SK-N-SH (cell line): ENCODE results near the gene RBM20. TPM values are rescaled to one million over a fixed set of nuclear protein-coding genes. Genes with fewer than 3 reads are reported as not detected.

ENCODE experiments used
- CTCF ChIA-PET: fragments of 300-600, 350-600 bp; formaldehyde crosslinking; extraction: SDS; loops from one replicate; lab custom pipeline; 2021; lab: Yijun Ruan, JAX
- POLR2A ChIA-PET: fragments of 350-600 bp; sonication (Branson Sonifier 250); formaldehyde crosslinking; extraction: SDS; loops from one replicate; lab custom pipeline; 2020; ENCODE audit warnings: antibody characterized with exemption, inconsistent platforms; lab: Yijun Ruan, JAX
- DNase-seq: peaks from one replicate; pipeline ENCODE4 v3.0.0; 2012
- H2AFZ ChIP-seq: fragments of 200-600 bp; sonication (generic); 2 replicates; pipeline ENCODE4 v1.8.1; 2016; ENCODE audit warnings: antibody characterized with exemption, mild to moderate bottlenecking, low read depth
- H3F3A ChIP-seq: fragments of 200-600 bp; sonication (generic); replicated peaks from 2 replicates; pipeline ENCODE3; 2016; ENCODE audit warnings: antibody characterized with exemption, mild to moderate bottlenecking; ENCODE audit not compliant: insufficient read depth
- H3K27ac ChIP-seq, 2 experiments: fragments of 200-500 bp in 1 of 2; fragments of 200-600 bp in 1 of 2; sonication (Bioruptor generic) in 1 of 2; sonication (generic), shearing (Covaris generic) in 1 of 2; 2 replicates each; pipeline versions ENCODE4 v1.5.1 to v1.6.1; 2014 to 2016; ENCODE audit warnings: low read depth in 2 of 2, inconsistent platforms in 1 of 2, low read length in 1 of 2, mild to moderate bottlenecking in 1 of 2, mixed read lengths in 1 of 2
- H3K27me3 ChIP-seq: fragments of 200-600 bp; sonication (generic), shearing (Covaris generic); 2 replicates; pipeline ENCODE4 v1.6.1; 2016; ENCODE audit warnings: mixed run types; ENCODE audit not compliant: insufficient read depth
- H3K36me3 ChIP-seq, 2 experiments: fragments of 200-500 bp in 1 of 2; fragments of 200-600 bp in 1 of 2; sonication (Bioruptor generic) in 1 of 2; sonication (generic) in 1 of 2; replicated peaks in 1 of 2; 2 replicates each; pipeline versions ENCODE3 to v1.5.1; 2014 to 2016; ENCODE audit warnings: low read length in 1 of 2, mild to moderate bottlenecking in 1 of 2; ENCODE audit not compliant: insufficient read depth in 2 of 2, control insufficient read depth in 1 of 2
- H3K4me1 ChIP-seq, 2 experiments: fragments of 200-500 bp in 1 of 2; fragments of 200-600 bp in 1 of 2; sonication (Bioruptor generic) in 1 of 2; sonication (generic), shearing (Covaris generic) in 1 of 2; 2 replicates each; pipeline versions ENCODE4 v1.5.1 to v1.6.1; 2014 to 2016; ENCODE audit warnings: low read depth in 1 of 2, low read length in 1 of 2, mixed run types in 1 of 2; ENCODE audit not compliant: insufficient read depth in 2 of 2, control insufficient read depth in 1 of 2
- H3K4me2 ChIP-seq: fragments of 200-600 bp; sonication (generic), shearing (Covaris generic); 2 replicates; pipeline ENCODE4 v1.6.1; 2017; ENCODE audit warnings: mixed run types
- H3K4me3 ChIP-seq, 2 experiments: fragments of 200-500 bp in 1 of 2; fragments of 200-600 bp in 1 of 2; sonication (Bioruptor generic) in 1 of 2; sonication (generic), shearing (Covaris generic) in 1 of 2; 2 replicates each; pipeline versions ENCODE4 v1.5.1 to v1.8.1; 2014 to 2016; ENCODE audit warnings: low read depth in 2 of 2, inconsistent platforms in 1 of 2, low read length in 1 of 2, mild to moderate bottlenecking in 1 of 2, mixed read lengths in 1 of 2, moderate library complexity in 1 of 2
- H3K79me2 ChIP-seq: fragments of 200-600 bp; sonication (generic); 2 replicates; pipeline ENCODE4 v1.8.1; 2017; ENCODE audit warnings: mild to moderate bottlenecking; ENCODE audit not compliant: insufficient read depth
- H3K9ac ChIP-seq: fragments of 200-600 bp; sonication (generic); 2 replicates; pipeline ENCODE4 v1.6.1; 2017; ENCODE audit warnings: mixed run types
- H3K9me2 ChIP-seq: fragments of 200-600 bp; sonication (generic); 2 replicates; pipeline ENCODE4 v1.6.1; 2017; ENCODE audit warnings: mixed run types
- H3K9me3 ChIP-seq: fragments of 200-600 bp; sonication (generic); 2 replicates; pipeline ENCODE4 v1.6.1; 2017; ENCODE audit warnings: mixed run types, mild to moderate bottlenecking, moderate library complexity
- H4K20me1 ChIP-seq: fragments of 200-600 bp; sonication (generic); 2 replicates; pipeline ENCODE4 v1.6.1; 2017; ENCODE audit warnings: mild to moderate bottlenecking, mixed run types; ENCODE audit not compliant: insufficient read depth
- CHD2 ChIP-seq: fragments of 150-350 bp; IDR thresholded peaks from 2 replicates; pipeline ENCODE4 v1.6.1; 2018; ENCODE audit warnings: low read length; ENCODE audit not compliant: partially characterized antibody
- EZH2phosphoT487 ChIP-seq: fragments of 200-600 bp; sonication (generic); IDR thresholded peaks from 2 replicates; pipeline ENCODE4 v1.6.1; 2017; ENCODE audit warnings: low read depth, mixed run types, mild to moderate bottlenecking, antibody characterized with exemption, moderate library complexity, borderline replicate concordance
- FOSL2 ChIP-seq: IDR thresholded peaks from 2 replicates; pipeline ENCODE4 v1.4.0; 2012; ENCODE audit warnings: low read depth, mild to moderate bottlenecking, moderate library complexity, borderline replicate concordance
- FOXM1 ChIP-seq: IDR thresholded peaks from 2 replicates; pipeline ENCODE4 v1.4.0; 2012; ENCODE audit warnings: low read depth, mild to moderate bottlenecking
- GABPA ChIP-seq: IDR thresholded peaks from 2 replicates; pipeline ENCODE4 v1.4.0; 2012; ENCODE audit warnings: low read depth, mild to moderate bottlenecking
- GATA2 ChIP-seq: sonication (generic); formaldehyde crosslinking; IDR thresholded peaks from 2 replicates; pipeline ENCODE4 v1.5.0; 2020; ENCODE audit warnings: mild to moderate bottlenecking, missing genetic modification reagents
- MEF2A ChIP-seq: IDR thresholded peaks from 2 replicates; pipeline ENCODE4 v1.4.0; 2012; ENCODE audit warnings: low read depth, borderline replicate concordance
- MXI1 ChIP-seq: IDR thresholded peaks from 2 replicates; pipeline ENCODE4 v1.6.1; 2012; ENCODE audit warnings: mild to moderate bottlenecking, low read depth, low read length, improper control_type of control experiment
- RCOR1 ChIP-seq: fragments of 150-350 bp; IDR thresholded peaks from 2 replicates; pipeline ENCODE4 v1.6.1; 2017; ENCODE audit warnings: antibody characterized with exemption, low read length
- SIN3A ChIP-seq: IDR thresholded peaks from 2 replicates; pipeline ENCODE4 v1.6.1; 2012; ENCODE audit warnings: low read depth, mild to moderate bottlenecking, low read length, moderate library complexity, borderline replicate concordance
- SMC3 ChIP-seq: IDR thresholded peaks from 2 replicates; pipeline ENCODE4 v1.6.1; 2012; ENCODE audit warnings: low read depth, low read length, improper control_type of control experiment
- TAF1 ChIP-seq: IDR thresholded peaks from 2 replicates; pipeline ENCODE4 v1.6.1; 2012; ENCODE audit warnings: low read depth, mild to moderate bottlenecking, low read length, moderate library complexity, borderline replicate concordance
- YY1 ChIP-seq: IDR thresholded peaks from 2 replicates; pipeline ENCODE4 v1.4.0; 2012; ENCODE audit warnings: low read depth, mild to moderate bottlenecking
- WGBS: methylation state at CpG from one replicate; pipeline ENCODE4 v1.1.6; 2017; ENCODE audit warnings: low lambda C conversion rate; 5-methylcytosine and 5-hydroxymethylcytosine counted together
- polyA plus RNA-seq, 3 experiments: library from polyadenylated mRNA; depleted of rRNA; stranded (reverse); fragments of >200 nt; gene quantifications; 2 replicates each; pipeline ENCODE4 v1.2.3, GENCODE V29; 2012
- TF ChIP-seq, protein P1 (sequence below): IDR thresholded peaks from 2 replicates; pipeline ENCODE4 v1.4.0; 2012; ENCODE audit warnings: low read depth
- TF ChIP-seq, protein P2 (sequence below): IDR thresholded peaks from 2 replicates; pipeline ENCODE4 v1.4.0; 2012; ENCODE audit warnings: low read depth, borderline replicate concordance
- TF ChIP-seq, protein P3 (sequence below): IDR thresholded peaks from 2 replicates; pipeline ENCODE4 v1.6.1; 2012; ENCODE audit warnings: mild to moderate bottlenecking, low read depth, low read length, moderate library complexity
- TF ChIP-seq, protein P4 (sequence below): IDR thresholded peaks from 2 replicates; pipeline ENCODE4; 2012

The RBM20 gene
- polyA plus RNA-seq, 1 of the 3 experiments (the other 2 are of a cell fraction), result 0.64 TPM

DNA sequence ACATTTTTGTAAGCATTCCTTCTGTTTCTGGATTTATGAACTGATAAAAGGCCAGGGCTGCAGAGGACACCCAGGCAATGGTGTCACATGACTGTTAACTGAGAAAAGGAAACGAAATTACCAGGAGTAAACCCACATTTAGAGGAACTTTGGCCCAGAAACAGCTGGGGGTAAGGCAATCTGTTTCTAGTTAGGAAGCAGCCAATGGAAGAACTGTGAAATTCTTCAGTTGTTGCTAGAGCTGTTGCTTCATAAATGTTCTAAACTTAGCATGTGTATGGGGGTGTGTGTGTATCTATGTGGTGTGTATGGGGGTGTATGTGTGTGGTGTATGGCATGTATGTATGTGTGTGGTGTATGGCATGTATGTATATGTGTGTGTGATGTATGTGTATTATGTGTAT is 215.8 kb downstream of the RBM20 start (continued):
- TF ChIP-seq, protein P1, sequence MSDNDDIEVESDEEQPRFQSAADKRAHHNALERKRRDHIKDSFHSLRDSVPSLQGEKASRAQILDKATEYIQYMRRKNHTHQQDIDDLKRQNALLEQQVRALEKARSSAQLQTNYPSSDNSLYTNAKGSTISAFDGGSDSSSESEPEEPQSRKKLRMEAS, result no peak
- no peak for TF ChIP-seq GABPA
- TF ChIP-seq CHD2, result peak; percentile 56

DNA sequence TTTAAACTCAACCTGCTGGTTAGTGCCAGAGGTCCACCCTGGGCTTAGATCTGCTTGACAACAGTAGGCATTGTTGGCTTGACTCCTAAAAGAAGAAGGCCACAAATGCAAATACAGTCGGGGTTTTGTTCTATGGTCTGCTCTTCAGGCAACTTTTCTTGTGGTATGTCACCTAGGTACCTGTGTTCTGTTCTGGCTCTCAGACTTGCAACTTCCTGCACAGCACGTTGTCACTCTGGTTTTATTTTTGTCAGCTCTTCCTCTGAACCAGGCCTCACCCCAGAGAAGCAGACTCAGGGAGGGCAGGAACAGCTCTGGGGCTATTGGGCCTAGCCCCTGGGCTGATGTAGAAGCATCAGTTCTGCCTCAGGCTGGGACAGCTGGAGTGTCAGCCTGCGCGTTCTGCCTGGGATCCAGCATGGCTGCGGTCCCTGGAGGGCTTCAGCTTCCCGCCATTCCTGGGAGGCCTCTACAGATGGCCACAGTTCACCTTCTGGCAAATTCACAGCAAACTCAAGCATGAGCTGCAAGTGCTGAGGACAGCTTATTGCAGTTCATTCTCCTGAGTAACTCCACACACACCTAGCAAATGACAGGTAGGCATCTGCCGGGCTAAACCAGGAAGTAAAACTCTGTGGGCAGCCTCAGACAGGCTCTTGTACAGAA is 216.6 kb downstream of the RBM20 start:
- peak overlapping the region; percentile 15; the same call in 1 of the 2 replicates for H2AFZ ChIP-seq
- no peaks in the 10 kb centered on the region for H3K36me3 ChIP-seq
- H3K4me2 ChIP-seq, result no peak overlapping the region
- H3K4me1 ChIP-seq, result peaks cover 0 to 40% of the 10 kb centered on the region in 2 experiments; a peak in 2 of 4 replicates
- no peak overlapping the region for H3K9ac ChIP-seq
- 75% methylated on average over 3 of the region's 7 CpGs for WGBS
- peak overlapping the region in 1 of 2 experiments; percentile 45; a peak in 1 of 4 replicates for H3K27ac ChIP-seq
- H3K4me3 ChIP-seq, result no peak overlapping the region
- H3K79me2 ChIP-seq, result no peaks in the 10 kb centered on the region
- TF ChIP-seq, protein P2, sequence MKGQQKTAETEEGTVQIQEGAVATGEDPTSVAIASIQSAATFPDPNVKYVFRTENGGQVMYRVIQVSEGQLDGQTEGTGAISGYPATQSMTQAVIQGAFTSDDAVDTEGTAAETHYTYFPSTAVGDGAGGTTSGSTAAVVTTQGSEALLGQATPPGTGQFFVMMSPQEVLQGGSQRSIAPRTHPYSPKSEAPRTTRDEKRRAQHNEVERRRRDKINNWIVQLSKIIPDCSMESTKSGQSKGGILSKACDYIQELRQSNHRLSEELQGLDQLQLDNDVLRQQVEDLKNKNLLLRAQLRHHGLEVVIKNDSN, result no peak
- TF ChIP-seq EZH2phosphoT487 (no peak), MXI1 (no peak), RCOR1 (no peak), MEF2A (no peak), GABPA (no peak), SMC3 (no peak), TAF1 (no peak), FOSL2 (no peak), YY1 (no peak), GATA2 (CRISPR knock-in tag) (no peak), FOXM1 (no peak), SIN3A (no peak)
- TF ChIP-seq, protein P3, sequence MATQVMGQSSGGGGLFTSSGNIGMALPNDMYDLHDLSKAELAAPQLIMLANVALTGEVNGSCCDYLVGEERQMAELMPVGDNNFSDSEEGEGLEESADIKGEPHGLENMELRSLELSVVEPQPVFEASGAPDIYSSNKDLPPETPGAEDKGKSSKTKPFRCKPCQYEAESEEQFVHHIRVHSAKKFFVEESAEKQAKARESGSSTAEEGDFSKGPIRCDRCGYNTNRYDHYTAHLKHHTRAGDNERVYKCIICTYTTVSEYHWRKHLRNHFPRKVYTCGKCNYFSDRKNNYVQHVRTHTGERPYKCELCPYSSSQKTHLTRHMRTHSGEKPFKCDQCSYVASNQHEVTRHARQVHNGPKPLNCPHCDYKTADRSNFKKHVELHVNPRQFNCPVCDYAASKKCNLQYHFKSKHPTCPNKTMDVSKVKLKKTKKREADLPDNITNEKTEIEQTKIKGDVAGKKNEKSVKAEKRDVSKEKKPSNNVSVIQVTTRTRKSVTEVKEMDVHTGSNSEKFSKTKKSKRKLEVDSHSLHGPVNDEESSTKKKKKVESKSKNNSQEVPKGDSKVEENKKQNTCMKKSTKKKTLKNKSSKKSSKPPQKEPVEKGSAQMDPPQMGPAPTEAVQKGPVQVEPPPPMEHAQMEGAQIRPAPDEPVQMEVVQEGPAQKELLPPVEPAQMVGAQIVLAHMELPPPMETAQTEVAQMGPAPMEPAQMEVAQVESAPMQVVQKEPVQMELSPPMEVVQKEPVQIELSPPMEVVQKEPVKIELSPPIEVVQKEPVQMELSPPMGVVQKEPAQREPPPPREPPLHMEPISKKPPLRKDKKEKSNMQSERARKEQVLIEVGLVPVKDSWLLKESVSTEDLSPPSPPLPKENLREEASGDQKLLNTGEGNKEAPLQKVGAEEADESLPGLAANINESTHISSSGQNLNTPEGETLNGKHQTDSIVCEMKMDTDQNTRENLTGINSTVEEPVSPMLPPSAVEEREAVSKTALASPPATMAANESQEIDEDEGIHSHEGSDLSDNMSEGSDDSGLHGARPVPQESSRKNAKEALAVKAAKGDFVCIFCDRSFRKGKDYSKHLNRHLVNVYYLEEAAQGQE, result no peak
- TF ChIP-seq, protein P4, sequence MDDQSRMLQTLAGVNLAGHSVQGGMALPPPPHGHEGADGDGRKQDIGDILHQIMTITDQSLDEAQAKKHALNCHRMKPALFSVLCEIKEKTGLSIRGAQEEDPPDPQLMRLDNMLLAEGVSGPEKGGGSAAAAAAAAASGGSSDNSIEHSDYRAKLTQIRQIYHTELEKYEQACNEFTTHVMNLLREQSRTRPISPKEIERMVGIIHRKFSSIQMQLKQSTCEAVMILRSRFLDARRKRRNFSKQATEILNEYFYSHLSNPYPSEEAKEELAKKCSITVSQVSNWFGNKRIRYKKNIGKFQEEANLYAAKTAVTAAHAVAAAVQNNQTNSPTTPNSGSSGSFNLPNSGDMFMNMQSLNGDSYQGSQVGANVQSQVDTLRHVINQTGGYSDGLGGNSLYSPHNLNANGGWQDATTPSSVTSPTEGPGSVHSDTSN, result no peak
- TF ChIP-seq, protein P1, result no peak
- POLR2A ChIA-PET, result interaction anchor here (3.1 kb wide), 1 partner anchor 11 kb away, joined by 12 read pairs; the partner anchor contains the start of gene PDCD4
- no peaks in the 10 kb centered on the region for H3K9me2 ChIP-seq
- no peaks in the 10 kb centered on the region for H3K9me3 ChIP-seq
- CTCF ChIA-PET, result interaction anchor here (0.7 to 1.5 kb wide), 2 partner anchors 32 to 33 kb away, joined by 3 to 4 read pairs; no protein-coding TSS in a partner anchor
- H4K20me1 ChIP-seq, result no peaks in the 10 kb centered on the region
- H3K27me3 ChIP-seq, result no peaks in the 10 kb centered on the region
- DNase-seq, result no peak
- no peaks in the 10 kb centered on the region for H3F3A ChIP-seq
